Stomach (tissue), 9 donors: ENCODE data around the gene STK24. TPM values are rescaled to one million over a fixed set of nuclear protein-coding genes. Genes with fewer than 3 reads are reported as not detected.

Experiments
- DNase-seq, 2 donors: peaks; one replicate each; pipeline versions ENCODE4 v3.0.0 to v3.0.0-alpha.2; 2013 to 2019
- H3K27ac ChIP-seq, 5 donors: fragments of 200-600 bp in 4 of 5; sonication (generic) in 4 of 5; one replicate each; pipeline ENCODE4 v1.5.1; 2013 to 2019; ENCODE audit warnings: mild to moderate bottlenecking in 1 of 5, moderate library complexity in 1 of 5
- H3K27me3 ChIP-seq, 3 donors: fragments of 200-600 bp; sonication (generic); one replicate each; pipeline ENCODE4 v1.5.1; 2017 to 2019; ENCODE audit warnings: mixed run types in 1 of 3
- H3K36me3 ChIP-seq, 4 donors: fragments of 200-600 bp; sonication (generic); 1 replicate in 3 of 4; 2 replicates in 1 of 4; pipeline ENCODE4 v1.5.1; 2016 to 2019
- H3K4me1 ChIP-seq, 4 donors: fragments of 200-600 bp; sonication (generic); one replicate each; pipeline ENCODE4 v1.5.1; 2016 to 2019
- H3K4me3 ChIP-seq, 4 donors: fragments of 200-600 bp; sonication (generic) in 3 of 4; one replicate each; pipeline ENCODE4 v1.5.1; 2016 to 2019; ENCODE audit warnings: mild to moderate bottlenecking in 1 of 4
- H3K9me3 ChIP-seq, 4 donors: fragments of 200-600 bp; sonication (generic); one replicate each; pipeline ENCODE4 v1.5.1; 2016 to 2019
- CTCF ChIP-seq, 7 experiments: fragments of 450-650 bp in 4 of 7; fragments of 200-600 bp in 3 of 7; sonication (generic) in 3 of 7; IDR thresholded peaks; one replicate each; pipeline ENCODE4 v1.5.1; 2016 to 2019; ENCODE audit warnings: antibody characterized with exemption in 7 of 7, control low read depth in 2 of 7, mild to moderate bottlenecking in 1 of 7
- EP300 ChIP-seq: sonication (generic); formaldehyde crosslinking; IDR thresholded peaks from one replicate; pipeline ENCODE4 v1.6.1; 2017; ENCODE audit warnings: antibody characterized with exemption
- POLR2A ChIP-seq, 4 donors: fragments of 450-650 bp; IDR thresholded peaks; one replicate each; pipeline ENCODE4 v1.6.1; 2016; ENCODE audit warnings: antibody characterized with exemption in 4 of 4, control low read depth in 2 of 4, mild to moderate bottlenecking in 1 of 4, moderate library complexity in 1 of 4
- POLR2AphosphoS5 ChIP-seq, 3 donors: sonication (generic); formaldehyde crosslinking; IDR thresholded peaks; one replicate each; pipeline ENCODE4 v1.6.1; 2016; ENCODE audit warnings: antibody characterized with exemption in 3 of 3
- WGBS, 5 donors: extraction: QIAGEN DNeasy Blood & Tissue Kit in 3 of 5; methylation state at CpG; one replicate each; pipeline versions ENCODE4 v1.1.5 to v1.1.7; 2013 to 2018; 5-methylcytosine and 5-hydroxymethylcytosine counted together
- intact Hi-C: fragments of 100-400 bp; cut with DNase I; formaldehyde crosslinking; loops from one replicate; pipeline ENCODE4 v1.15.1; 2023; ENCODE audit warnings: low total_unique reads
- polyA plus RNA-seq, 3 donors: library from polyadenylated mRNA; stranded (reverse); fragments of 200-250 nt; gene quantifications; one replicate each; pipeline ENCODE4 v1.2.3, GENCODE V29; 2013
- total RNA-seq, 5 donors: library from RNA; depleted of rRNA; stranded (reverse); fragments of >200 nt; gene quantifications; one replicate each; pipeline versions ENCODE4 v1.1.0 to v1.2.3, GENCODE V29; 2014 to 2016
- donor health status: healthy with polysubstance abuse.
- donor health status: Bipolar disorder and iron deficiency.
- donor health status: healthy.

The STK24 gene
- total and polyA plus RNA-seq, 8 donors: 33.0 to 139 (median 59.5) TPM

GRCh38 chr13:98451676-98452470 is 125.0 kb downstream of the STK24 start:
- Histone ChIP-seq H3K27me3 (no peaks in the 10 kb centered on the region), H3K4me1 (peaks cover 14 to 49% (median 32%) of the 10 kb centered on the region in 4 donors), H3K27ac (peak overlapping the region in 3 of 5 donors; percentile 45 to 76 (median 62)), H3K9me3 (no peaks in the 10 kb centered on the region), H3K36me3 (peaks cover 43 to 89% (median 70%) of the 10 kb centered on the region in 4 donors), H3K4me3 (no peak overlapping the region)
- DNase-seq: peak in 1 of 2 donors; percentile 72
- intact Hi-C loops: no loop called here
- 76 to 86% (median 79%) methylated on average over 23 of the region's 23 CpGs for WGBS, 5 donors
- no peak for TF ChIP-seq POLR2A (IDR thresholded peaks at IDR 0.05)
- TF ChIP-seq EP300: no peak
- TF ChIP-seq CTCF (IDR thresholded peaks at IDR 0.05): no peak
- TF ChIP-seq POLR2AphosphoS5 (IDR thresholded peaks at IDR 0.05): peak in 1 of 3 donors; percentile 9

- WGBS, 5 donors: 58 to 73% (median 63%) methylated on average over 11 to 14 of the region's 14 CpGs
- Histone ChIP-seq H3K27ac (peak overlapping the region in 4 of 5 donors; percentile 45 to 76 (median 58)), H3K27me3 (no peaks in the 10 kb centered on the region), H3K4me3 (no peak overlapping the region), H3K36me3 (peaks cover 33 to 86% (median 69%) of the 10 kb centered on the region in 4 donors), H3K9me3 (no peaks in the 10 kb centered on the region), H3K4me1 (peaks cover 14 to 53% (median 32%) of the 10 kb centered on the region in 4 donors)
- peak in 1 of 2 donors; percentile 44 for DNase-seq
- TF ChIP-seq POLR2A (IDR thresholded peaks at IDR 0.05): no peak
- no peak for TF ChIP-seq CTCF (IDR thresholded peaks at IDR 0.05)
- intact Hi-C loops: no loop called here
Measured at GRCh38 chr13:98450539-98451111, 126.3 kb downstream of the STK24 start.

GRCh38 chr13:98450026-98450425 is 126.9 kb downstream of the STK24 start:
- Histone ChIP-seq H3K36me3 (peaks cover 31 to 81% (median 64%) of the 10 kb centered on the region in 4 donors), H3K27me3 (no peaks in the 10 kb centered on the region), H3K9me3 (no peaks in the 10 kb centered on the region), H3K27ac (peak overlapping the region in 4 of 5 donors; percentile 55 to 76 (median 64)), H3K4me3 (no peak overlapping the region), H3K4me1 (peaks cover 11 to 56% (median 35%) of the 10 kb centered on the region in 4 donors)
- 29 to 63% (median 52%) methylated on average over 1 of the region's 1 CpG for WGBS, 5 donors
- TF ChIP-seq CTCF (IDR thresholded peaks at IDR 0.05) (no peak), EP300 (no peak), POLR2A (IDR thresholded peaks at IDR 0.05) (no peak), POLR2AphosphoS5 (IDR thresholded peaks at IDR 0.05) (no peak)
- no peak for DNase-seq
- intact Hi-C loops: no loop called here

GRCh38 chr13:98449273-98449672 is 127.6 kb downstream of the STK24 start:
- peaks cover 31 to 84% (median 64%) of the 10 kb centered on the region in 4 donors for H3K36me3 ChIP-seq
- no peak for TF ChIP-seq CTCF (IDR thresholded peaks at IDR 0.05)
- TF ChIP-seq EP300: no peak
- TF ChIP-seq POLR2AphosphoS5 (IDR thresholded peaks at IDR 0.05): no peak
- no peak for TF ChIP-seq POLR2A (IDR thresholded peaks at IDR 0.05)
- DNase-seq: no peak
- H3K27ac ChIP-seq: peak overlapping the region in 3 of 5 donors; percentile 62 to 76 (median 67)
- 83 to 90% (median 89%) methylated on average over 16 of the region's 16 CpGs for WGBS, 5 donors
- intact Hi-C loops: loop anchor here (5.0 kb wide), 1 partner anchor 208 kb away; no protein-coding TSS in a partner anchor
- no peaks in the 10 kb centered on the region for H3K9me3 ChIP-seq
- H3K4me1 ChIP-seq: peaks cover 6 to 51% (median 29%) of the 10 kb centered on the region in 4 donors
- H3K4me3 ChIP-seq: no peak overlapping the region
- no peaks in the 10 kb centered on the region for H3K27me3 ChIP-seq
